HG03060 (cell line): Measurements from ENCODE around the gene SORCS2.

Experiments used
- ATAC-seq: cut with Tn5 transposase; IDR thresholded peaks from one replicate; pipeline ENCODE4 v1.9.1; 2021; ENCODE audit warnings: low read depth, moderate number of reproducible peaks; ENCODE audit not compliant: unreplicated experiment

SORCS2 gene

GRCh38 chr4:7477695-7478094 is 285.4 kb downstream of the SORCS2 start:
- ATAC-seq: no peak

GRCh38 chr4:7478665-7479064 is 286.3 kb downstream of the SORCS2 start:
- no peak for ATAC-seq

- ATAC-seq: no peak
Observed at GRCh38 chr4:7480423-7480822, 288.1 kb downstream of the SORCS2 start.

GRCh38 chr4:7481227-7481626 is 288.9 kb downstream of the SORCS2 start:
- no peak for ATAC-seq

- no peak for ATAC-seq
Observed at GRCh38 chr4:7485096-7485495, 292.8 kb downstream of the SORCS2 start.

- no peak for ATAC-seq
Observed at GRCh38 chr4:7486101-7486500, 293.8 kb downstream of the SORCS2 start.

GRCh38 chr4:7487502-7487901 is 295.2 kb downstream of the SORCS2 start:
- ATAC-seq: no peak

- ATAC-seq: no peak
Observed at GRCh38 chr4:7487998-7488671, 295.8 kb downstream of the SORCS2 start.

- no peak for ATAC-seq
Observed at GRCh38 chr4:7491915-7492314, 299.6 kb downstream of the SORCS2 start.

GRCh38 chr4:7498446-7499200 is 306.3 kb downstream of the SORCS2 start:
- ATAC-seq: no peak

GRCh38 chr4:7499661-7500060 is 307.3 kb downstream of the SORCS2 start:
- no peak for ATAC-seq

GRCh38 chr4:7500404-7500803 is 308.1 kb downstream of the SORCS2 start:
- no peak for ATAC-seq

- ATAC-seq: no peak
Observed at GRCh38 chr4:7501314-7501713, 309.0 kb downstream of the SORCS2 start.

- no peak for ATAC-seq
Observed at GRCh38 chr4:7501873-7502272, 309.5 kb downstream of the SORCS2 start.

- no peak for ATAC-seq
Observed at GRCh38 chr4:7503559-7504249, 311.4 kb downstream of the SORCS2 start.

GRCh38 chr4:7505116-7505900 is 313.0 kb downstream of the SORCS2 start:
- no peak for ATAC-seq

GRCh38 chr4:7506119-7506518 is 313.8 kb downstream of the SORCS2 start:
- no peak for ATAC-seq

- ATAC-seq: no peak
Observed at GRCh38 chr4:7506572-7506971, 314.2 kb downstream of the SORCS2 start.

- no peak for ATAC-seq
Observed at GRCh38 chr4:7507381-7507780, 315.0 kb downstream of the SORCS2 start.

GRCh38 chr4:7510066-7510465 is 317.7 kb downstream of the SORCS2 start:
- no peak for ATAC-seq

GRCh38 chr4:7510538-7510937 is 318.2 kb downstream of the SORCS2 start:
- ATAC-seq: no peak
